ENCODE data around the gene ZNF784.

Gene ZNF784

DNA sequence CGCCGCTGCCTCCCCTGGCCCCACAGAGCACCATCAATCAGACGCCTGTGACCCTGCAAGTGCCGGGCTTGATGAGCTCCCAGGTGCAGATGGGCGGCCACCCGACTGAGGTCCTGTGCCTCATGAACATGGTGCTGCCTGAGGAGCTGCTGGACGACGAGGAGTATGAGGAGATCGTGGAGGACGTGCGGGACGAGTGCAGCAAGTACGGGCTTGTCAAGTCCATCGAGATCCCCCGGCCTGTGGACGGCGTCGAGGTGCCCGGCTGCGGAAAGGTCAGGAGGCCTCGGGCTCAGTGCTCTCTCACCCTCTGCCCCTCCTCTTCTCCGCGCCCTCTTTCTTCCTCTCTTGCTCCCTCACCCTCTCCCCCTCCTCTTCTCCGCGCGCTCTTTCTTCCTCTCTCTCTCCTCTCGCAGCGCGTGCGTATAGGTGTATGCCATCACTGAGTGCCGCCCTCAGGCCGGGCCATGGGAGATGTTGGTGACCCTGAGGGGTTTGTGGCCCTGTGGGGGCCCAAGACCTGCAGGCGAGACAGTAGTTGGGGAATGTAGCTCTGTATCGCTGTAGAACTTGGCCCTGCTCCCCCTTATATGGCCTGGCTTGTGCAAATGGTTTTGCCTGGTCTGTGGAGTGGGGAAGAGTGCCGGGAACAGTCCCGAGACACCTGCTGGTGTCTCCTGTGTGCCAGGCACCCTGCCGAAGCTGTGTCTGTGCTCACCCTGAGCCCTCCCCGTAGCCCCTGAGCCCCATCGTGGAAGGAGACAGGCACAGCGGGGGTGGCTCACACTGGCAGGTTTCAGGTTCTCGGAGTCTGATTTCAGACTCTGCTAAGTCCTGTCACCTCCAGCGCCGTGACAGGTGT is 45.3 kb upstream of the ZNF784 start:
- Histone ChIP-seq H3K4me3 (no peak overlapping the region), H3K27ac (no peak overlapping the region)
- no peak for DNase-seq (ENCODE audit: low spot score)
- TF ChIP-seq, protein P1, sequence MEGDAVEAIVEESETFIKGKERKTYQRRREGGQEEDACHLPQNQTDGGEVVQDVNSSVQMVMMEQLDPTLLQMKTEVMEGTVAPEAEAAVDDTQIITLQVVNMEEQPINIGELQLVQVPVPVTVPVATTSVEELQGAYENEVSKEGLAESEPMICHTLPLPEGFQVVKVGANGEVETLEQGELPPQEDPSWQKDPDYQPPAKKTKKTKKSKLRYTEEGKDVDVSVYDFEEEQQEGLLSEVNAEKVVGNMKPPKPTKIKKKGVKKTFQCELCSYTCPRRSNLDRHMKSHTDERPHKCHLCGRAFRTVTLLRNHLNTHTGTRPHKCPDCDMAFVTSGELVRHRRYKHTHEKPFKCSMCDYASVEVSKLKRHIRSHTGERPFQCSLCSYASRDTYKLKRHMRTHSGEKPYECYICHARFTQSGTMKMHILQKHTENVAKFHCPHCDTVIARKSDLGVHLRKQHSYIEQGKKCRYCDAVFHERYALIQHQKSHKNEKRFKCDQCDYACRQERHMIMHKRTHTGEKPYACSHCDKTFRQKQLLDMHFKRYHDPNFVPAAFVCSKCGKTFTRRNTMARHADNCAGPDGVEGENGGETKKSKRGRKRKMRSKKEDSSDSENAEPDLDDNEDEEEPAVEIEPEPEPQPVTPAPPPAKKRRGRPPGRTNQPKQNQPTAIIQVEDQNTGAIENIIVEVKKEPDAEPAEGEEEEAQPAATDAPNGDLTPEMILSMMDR (IDR thresholded peaks at IDR 0.05), result no peak

DNA sequence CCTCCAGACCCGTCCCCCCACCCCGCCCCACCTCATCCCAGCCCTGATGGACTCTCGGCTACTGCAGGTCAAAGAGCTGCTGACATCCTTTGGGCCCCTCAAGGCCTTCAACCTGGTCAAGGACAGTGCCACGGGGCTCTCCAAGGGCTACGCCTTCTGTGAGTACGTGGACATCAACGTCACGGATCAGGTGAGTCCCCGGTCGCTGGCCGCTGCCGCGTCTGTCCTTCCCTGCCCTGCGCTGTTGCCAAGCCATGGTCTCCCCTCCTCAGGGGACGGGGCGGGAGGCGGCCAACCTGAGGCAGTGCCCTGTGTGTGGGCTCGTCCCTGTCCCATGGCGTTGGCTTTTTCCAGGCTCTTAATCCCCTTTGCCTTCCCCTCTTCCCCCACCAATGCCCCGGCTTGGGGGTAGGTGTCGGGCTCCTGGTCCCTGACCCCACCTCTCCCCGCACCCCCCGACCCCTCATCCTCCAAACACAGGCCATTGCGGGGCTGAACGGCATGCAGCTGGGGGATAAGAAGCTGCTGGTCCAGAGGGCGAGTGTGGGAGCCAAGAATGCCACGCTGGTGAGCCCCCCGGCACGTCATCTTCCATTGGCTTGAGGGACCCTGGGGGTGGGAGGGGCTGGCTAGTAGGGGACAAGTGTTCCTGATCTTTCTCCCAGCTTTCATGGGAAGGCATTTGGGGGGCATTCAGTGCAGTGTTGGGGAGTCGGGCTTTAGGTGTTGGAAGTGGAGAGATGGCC is 44.4 kb upstream of the ZNF784 start:
- no peak for DNase-seq (ENCODE audit: low spot score)
- H3K27ac ChIP-seq, result no peak overlapping the region
- TF ChIP-seq, protein P1 (IDR thresholded peaks at IDR 0.05), result no peak
- no peak overlapping the region for H3K4me3 ChIP-seq

DNA sequence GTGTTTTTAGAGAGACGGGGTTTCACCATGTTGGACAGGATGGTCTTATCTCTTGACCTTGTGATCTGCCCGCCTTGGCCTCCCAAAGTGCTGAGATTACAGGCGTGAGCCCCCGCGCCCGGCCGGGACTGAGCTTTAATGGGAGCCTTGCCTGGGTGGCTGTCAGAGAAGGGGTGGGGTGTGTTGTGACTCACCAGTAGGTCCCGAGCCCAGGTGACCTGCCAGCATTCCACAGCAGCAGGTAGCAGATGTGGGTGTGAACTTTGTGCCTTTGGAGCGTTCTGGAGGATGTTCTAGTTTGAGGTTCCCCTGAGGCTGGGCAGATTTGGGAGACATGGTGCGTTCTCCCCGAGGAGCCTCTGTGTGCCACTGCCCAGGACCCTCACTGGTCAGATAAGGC is 43.6 kb upstream of the ZNF784 start:
- TF ChIP-seq, protein P1 (IDR thresholded peaks at IDR 0.05), result no peak
- Histone ChIP-seq H3K27ac (no peak overlapping the region), H3K4me3 (no peak overlapping the region)
- DNase-seq (ENCODE audit: low spot score), result no peak

DNA sequence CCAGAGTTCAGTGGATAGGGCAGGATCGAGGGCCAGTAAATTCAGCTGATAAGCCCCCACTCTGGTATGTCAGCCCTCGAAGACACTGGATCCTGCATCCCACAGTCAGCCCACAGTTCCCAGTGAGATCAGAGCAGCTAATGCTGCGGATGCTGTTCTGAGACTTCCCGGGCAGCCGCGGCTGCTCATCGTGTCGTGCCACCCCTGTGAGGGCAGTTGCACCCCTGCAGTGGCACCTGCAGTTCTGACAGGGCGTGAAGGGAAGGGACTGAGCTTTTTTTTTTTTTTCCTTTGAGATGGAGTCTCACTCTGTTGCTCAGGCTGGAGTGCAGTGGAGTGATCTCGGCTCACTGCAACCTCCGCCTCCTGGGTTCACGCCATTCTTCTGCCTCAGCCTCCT is 43.1 kb upstream of the ZNF784 start:
- H3K4me3 ChIP-seq, result no peak overlapping the region
- no peak overlapping the region for H3K27ac ChIP-seq
- DNase-seq (ENCODE audit: low spot score), result no peak
- TF ChIP-seq, protein P1 (IDR thresholded peaks at IDR 0.05), result no peak

DNA sequence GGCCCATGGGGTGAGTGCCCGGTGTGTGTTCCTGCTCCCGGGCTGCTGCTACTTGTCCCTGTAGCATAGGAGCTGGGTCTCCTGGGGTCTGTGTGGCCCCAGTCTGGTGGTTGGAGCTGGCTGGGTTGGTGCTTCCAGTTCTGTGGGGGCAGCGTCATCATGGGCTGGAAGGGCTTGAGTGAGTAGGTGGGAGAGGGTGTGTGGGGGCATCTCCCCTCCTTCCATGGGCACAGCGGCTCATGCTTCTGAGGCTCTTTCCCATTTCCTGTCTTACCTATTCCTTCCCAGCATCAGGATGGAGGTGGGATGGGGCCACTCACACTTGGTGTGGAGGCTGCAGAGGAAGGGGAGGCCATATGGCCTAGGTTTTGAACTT is 42.6 kb upstream of the ZNF784 start:
- DNase-seq (ENCODE audit: low spot score), result no peak
- Histone ChIP-seq H3K27ac (no peak overlapping the region), H3K4me3 (no peak overlapping the region)
- TF ChIP-seq, protein P1 (IDR thresholded peaks at IDR 0.05), result no peak

DNA sequence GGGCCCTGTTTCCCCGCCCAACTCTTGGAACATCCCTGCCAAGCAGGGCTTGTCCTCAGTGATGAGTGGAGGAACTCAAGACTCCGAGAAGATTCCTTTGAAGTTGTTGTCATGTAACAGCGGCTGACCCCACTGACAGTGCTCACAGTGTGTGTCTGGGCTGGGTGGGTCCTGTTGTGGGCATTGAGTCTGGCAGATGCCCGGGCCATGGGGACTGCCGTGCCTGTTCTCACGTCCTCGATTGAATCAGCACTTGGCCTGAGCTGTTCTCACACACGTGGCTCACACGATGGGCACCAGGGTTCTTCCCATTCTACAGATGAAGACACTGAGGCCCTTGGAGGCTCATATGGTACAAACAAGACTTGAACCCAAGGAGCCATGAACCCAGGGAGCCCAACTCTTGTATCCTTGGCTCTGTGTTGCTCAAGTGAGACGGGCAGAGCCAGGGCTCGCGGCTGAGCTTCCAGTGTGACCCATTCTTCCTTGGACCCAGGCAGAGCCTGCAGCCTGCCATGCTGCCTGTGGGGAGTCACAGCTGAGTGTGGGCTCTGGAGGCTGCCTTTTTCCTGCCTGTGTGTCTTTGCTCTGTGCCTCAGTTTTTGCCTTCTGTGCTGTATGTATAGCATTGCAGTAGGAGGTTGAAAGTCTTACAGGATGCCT is 42.1 kb upstream of the ZNF784 start:
- DNase-seq (ENCODE audit: low spot score), result no peak
- TF ChIP-seq, protein P1 (IDR thresholded peaks at IDR 0.05), result no peak
- no peak overlapping the region for H3K4me3 ChIP-seq
- no peak overlapping the region for H3K27ac ChIP-seq

All from coronary artery (tissue), 2 donors.